Upper lobe of left lung (tissue), 6 donors: ENCODE data around the gene ITPRIP. TPM values are rescaled to one million over a fixed set of nuclear protein-coding genes. Genes with fewer than 3 reads are reported as not detected.

ENCODE experiments used
- ATAC-seq, 2 donors: fragments of 200-7000 bp; cut with Tn5 transposase; one replicate each; pipeline ENCODE4 v1.9.1; 2022; ENCODE audit warnings: mild to moderate bottlenecking in 2 of 2, moderate library complexity in 2 of 2; ENCODE audit not compliant: low FRiP score in 2 of 2
- DNase-seq, 2 donors: peaks; one replicate each; pipeline ENCODE4 v3.0.0-alpha.2; 2019 to 2020
- H3K27ac ChIP-seq, 4 donors: fragments of 200-600 bp; sonication (generic); one replicate each; pipeline ENCODE4 v1.5.1; 2016 to 2019
- H3K27me3 ChIP-seq, 4 donors: fragments of 200-600 bp; sonication (generic); one replicate each; pipeline ENCODE4 v1.5.1; 2017 to 2019
- H3K36me3 ChIP-seq, 4 donors: fragments of 200-600 bp; sonication (generic); one replicate each; pipeline ENCODE4 v1.5.1; 2016 to 2019
- H3K4me1 ChIP-seq, 4 donors: fragments of 200-600 bp; sonication (generic); one replicate each; pipeline ENCODE4 v1.5.1; 2018 to 2019
- H3K4me3 ChIP-seq, 4 donors: fragments of 200-600 bp; sonication (generic); one replicate each; pipeline ENCODE4 v1.5.1; 2017 to 2019; ENCODE audit warnings: mild to moderate bottlenecking in 2 of 4, moderate library complexity in 1 of 4
- H3K9me3 ChIP-seq, 4 donors: fragments of 200-600 bp; sonication (generic); one replicate each; pipeline ENCODE4 v1.5.1; 2018 to 2019
- EP300 ChIP-seq, 4 donors: sonication (generic); formaldehyde crosslinking; IDR thresholded peaks; one replicate each; pipeline ENCODE4 v1.5.1; 2017; ENCODE audit warnings: antibody characterized with exemption in 4 of 4, control low read depth in 2 of 4
- POLR2A ChIP-seq, 4 donors: fragments of 450-650 bp; IDR thresholded peaks; one replicate each; pipeline ENCODE4 v1.5.1; 2016 to 2017; ENCODE audit warnings: antibody characterized with exemption in 4 of 4, mild to moderate bottlenecking in 2 of 4
- POLR2AphosphoS5 ChIP-seq, 2 donors: sonication (generic); formaldehyde crosslinking; IDR thresholded peaks; one replicate each; pipeline ENCODE4 v1.5.1; 2017; ENCODE audit warnings: antibody characterized with exemption in 2 of 2
- WGBS, 2 donors: methylation state at CpG; one replicate each; pipeline ENCODE4 v1.1.5; 2017 to 2018; 5-methylcytosine and 5-hydroxymethylcytosine counted together
- total RNA-seq, 6 donors: library from RNA; depleted of rRNA in 4 of 6; stranded (reverse); fragments of >200 nt in 4 of 6; gene quantifications; one replicate each; pipeline versions ENCODE4 v1.1.0 to v1.2.1, GENCODE V29; 2016 to 2021
- TF ChIP-seq, protein P1 (sequence below), 6 experiments: fragments of 450-650 bp in 4 of 6; fragments of 200-600 bp in 2 of 6; sonication (generic) in 2 of 6; IDR thresholded peaks; one replicate each; pipeline ENCODE4 v1.5.1; 2016 to 2019; ENCODE audit warnings: antibody characterized with exemption in 6 of 6
- donor health status: DM: no; HTN: no; CAD: no; lungs with moderate emphysema.
- donor health status: DM: no; HTN: yes; CAD: no; lungs with severe emphysema.

The ITPRIP gene
- total RNA-seq, 6 donors from 2014 or later = 28.3 to 86.2 (median 34.4) TPM

DNA sequence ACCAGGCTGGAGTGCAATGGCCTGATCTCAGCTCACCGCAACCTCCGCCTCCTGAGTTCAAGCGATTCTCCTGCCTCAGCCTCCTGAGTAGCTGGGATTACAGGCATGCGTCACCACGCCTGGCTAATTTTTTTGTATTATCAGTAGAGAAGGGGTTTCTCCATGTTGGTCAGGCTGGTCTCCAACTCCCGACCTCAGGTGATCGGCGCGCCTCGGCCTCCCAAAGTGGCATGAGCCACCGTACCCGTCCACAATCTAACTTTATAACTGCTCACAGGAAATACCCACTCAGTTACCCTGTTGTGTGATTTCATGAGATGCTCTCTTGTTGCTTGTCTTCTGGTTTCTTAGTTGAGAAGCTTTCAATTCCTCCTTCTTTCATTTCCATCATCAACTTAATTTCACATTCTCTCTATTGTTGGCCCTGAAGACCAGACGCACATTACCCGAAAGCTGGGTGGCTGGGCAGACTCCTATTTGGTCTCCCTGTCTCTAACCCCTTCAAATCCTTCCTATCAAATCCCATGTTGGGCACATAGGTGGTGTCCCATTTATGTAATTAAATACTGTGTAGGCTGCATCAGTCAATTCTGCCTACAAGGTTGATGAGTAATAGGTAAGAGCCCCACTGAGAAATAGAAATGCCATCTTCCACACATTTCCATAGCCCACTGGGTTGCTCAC lies 70.4 kb downstream of the ITPRIP start:
- WGBS, 2 donors = 86 to 91% methylated on average over 14 of the region's 14 CpGs
- Histone ChIP-seq H3K36me3 (peaks cover 14 to 53% (median 37%) of the 10 kb centered on the region in 4 donors), H3K9me3 (no peaks in the 10 kb centered on the region), H3K27ac (peak overlapping the region; percentile 86 to 94 (median 90)), H3K4me1 (peaks cover 8 to 16% (median 12%) of the 10 kb centered on the region in 4 donors), H3K4me3 (peak overlapping the region; percentile 71 to 84 (median 80)), H3K27me3 (no peaks in the 10 kb centered on the region)
- TF ChIP-seq, protein P1, sequence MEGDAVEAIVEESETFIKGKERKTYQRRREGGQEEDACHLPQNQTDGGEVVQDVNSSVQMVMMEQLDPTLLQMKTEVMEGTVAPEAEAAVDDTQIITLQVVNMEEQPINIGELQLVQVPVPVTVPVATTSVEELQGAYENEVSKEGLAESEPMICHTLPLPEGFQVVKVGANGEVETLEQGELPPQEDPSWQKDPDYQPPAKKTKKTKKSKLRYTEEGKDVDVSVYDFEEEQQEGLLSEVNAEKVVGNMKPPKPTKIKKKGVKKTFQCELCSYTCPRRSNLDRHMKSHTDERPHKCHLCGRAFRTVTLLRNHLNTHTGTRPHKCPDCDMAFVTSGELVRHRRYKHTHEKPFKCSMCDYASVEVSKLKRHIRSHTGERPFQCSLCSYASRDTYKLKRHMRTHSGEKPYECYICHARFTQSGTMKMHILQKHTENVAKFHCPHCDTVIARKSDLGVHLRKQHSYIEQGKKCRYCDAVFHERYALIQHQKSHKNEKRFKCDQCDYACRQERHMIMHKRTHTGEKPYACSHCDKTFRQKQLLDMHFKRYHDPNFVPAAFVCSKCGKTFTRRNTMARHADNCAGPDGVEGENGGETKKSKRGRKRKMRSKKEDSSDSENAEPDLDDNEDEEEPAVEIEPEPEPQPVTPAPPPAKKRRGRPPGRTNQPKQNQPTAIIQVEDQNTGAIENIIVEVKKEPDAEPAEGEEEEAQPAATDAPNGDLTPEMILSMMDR (IDR thresholded peaks at IDR 0.05) = no peak
- TF ChIP-seq EP300 (IDR thresholded peaks at IDR 0.05) (no peak), POLR2AphosphoS5 (IDR thresholded peaks at IDR 0.05) (no peak), POLR2A (IDR thresholded peaks at IDR 0.05) (no peak)
- DNase-seq (peak in 1 of 2 donors; percentile 62), ATAC-seq (no peak)

DNA sequence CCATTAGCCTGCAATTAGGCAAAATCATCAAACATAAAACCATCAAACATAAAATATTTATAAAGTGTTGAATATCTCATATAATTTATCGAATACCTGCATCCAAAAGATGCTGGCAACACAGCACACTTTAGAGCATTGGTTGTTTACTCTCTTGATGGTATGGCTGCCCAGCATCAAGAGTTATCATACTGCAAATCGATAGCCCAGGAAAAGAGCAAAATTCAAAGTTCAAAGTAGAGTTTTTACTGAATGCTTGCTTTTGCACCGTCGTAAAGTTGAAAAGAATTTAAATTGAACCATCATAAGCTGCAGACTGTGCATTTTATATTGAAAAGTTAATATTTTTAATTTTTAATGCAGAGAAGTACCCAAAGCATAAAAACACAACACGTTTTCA lies 73.5 kb downstream of the ITPRIP start:
- peaks cover 26 to 43% (median 31%) of the 10 kb centered on the region in 4 donors for H3K4me1 ChIP-seq
- WGBS, 2 donors = 89 to 96% methylated on average over 5 of the region's 5 CpGs

DNA sequence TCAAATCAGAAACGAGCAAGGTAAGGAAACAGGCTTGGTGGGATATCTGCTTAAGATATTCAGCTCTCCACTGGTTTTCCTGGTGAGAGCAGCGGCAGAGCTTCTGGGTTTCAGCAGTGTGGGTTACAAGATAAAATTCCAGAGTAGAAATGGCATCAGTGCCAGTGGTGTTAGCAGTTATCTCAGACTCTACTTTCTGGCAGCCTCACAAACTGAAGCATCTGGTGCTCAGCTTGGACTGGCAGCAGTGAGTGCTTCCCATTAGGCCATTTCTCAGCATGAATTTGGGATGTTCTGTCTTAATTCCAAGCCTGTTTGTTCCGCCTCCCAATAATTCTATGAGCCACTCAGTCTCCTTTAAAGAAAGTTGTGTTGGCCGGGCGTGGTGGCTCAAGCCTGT lies 76.2 kb downstream of the ITPRIP start:
- Histone ChIP-seq H3K27ac (peak overlapping the region in 3 of 4 donors; percentile 13 to 73 (median 64)), H3K9me3 (no peaks in the 10 kb centered on the region), H3K36me3 (peaks cover 32 to 97% (median 69%) of the 10 kb centered on the region in 4 donors), H3K4me1 (peaks cover 39 to 52% (median 43%) of the 10 kb centered on the region in 4 donors), H3K27me3 (no peaks in the 10 kb centered on the region), H3K4me3 (no peak overlapping the region)
- ATAC-seq (no peak), DNase-seq (no peak)
- 86 to 90% methylated on average over 5 of the region's 5 CpGs for WGBS, 2 donors
- TF ChIP-seq, protein P1 (IDR thresholded peaks at IDR 0.05) = no peak
- TF ChIP-seq POLR2AphosphoS5 (IDR thresholded peaks at IDR 0.05) (no peak), POLR2A (IDR thresholded peaks at IDR 0.05) (no peak), EP300 (IDR thresholded peaks at IDR 0.05) (no peak)

More for the DNA sequence above, 73.5 kb downstream of the ITPRIP start:
- no peak overlapping the region for H3K27ac ChIP-seq
- DNase-seq (no peak), ATAC-seq (no peak)
- no peaks in the 10 kb centered on the region for H3K9me3 ChIP-seq
- H3K27me3 ChIP-seq = no peaks in the 10 kb centered on the region
- no peak overlapping the region for H3K4me3 ChIP-seq
- TF ChIP-seq POLR2A (IDR thresholded peaks at IDR 0.05) (no peak), POLR2AphosphoS5 (IDR thresholded peaks at IDR 0.05) (no peak), EP300 (IDR thresholded peaks at IDR 0.05) (no peak)
- TF ChIP-seq, protein P1 (IDR thresholded peaks at IDR 0.05) = no peak
- H3K36me3 ChIP-seq = peaks cover 28 to 83% (median 60%) of the 10 kb centered on the region in 4 donors

DNA sequence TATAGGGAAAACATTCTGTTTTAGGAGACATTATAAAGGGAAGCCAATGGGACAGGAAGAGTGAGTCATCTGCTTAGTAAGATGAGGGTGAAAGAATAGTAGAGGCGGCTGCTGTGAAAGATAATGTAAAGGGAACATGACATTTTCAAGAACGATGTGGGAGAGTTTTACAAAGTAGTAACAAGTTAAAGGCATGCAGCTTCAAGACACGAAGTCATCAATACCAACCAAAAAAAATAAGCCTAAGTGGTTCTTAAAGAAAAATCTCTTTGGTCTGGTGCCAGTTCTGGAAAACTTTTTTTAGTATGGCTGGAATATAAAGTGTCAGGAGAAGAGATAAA lies 77.5 kb downstream of the ITPRIP start:
- Histone ChIP-seq H3K27ac (peak overlapping the region; percentile 16 to 73 (median 66)), H3K36me3 (peaks cover 28 to 85% (median 57%) of the 10 kb centered on the region in 4 donors), H3K9me3 (no peaks in the 10 kb centered on the region), H3K4me3 (peak overlapping the region in 1 of 4 donors; percentile 7), H3K27me3 (no peaks in the 10 kb centered on the region), H3K4me1 (peaks cover 50 to 65% (median 54%) of the 10 kb centered on the region in 4 donors)
- 12 to 16% methylated on average over 3 of the region's 3 CpGs for WGBS, 2 donors
- ATAC-seq (peak in 1 of 2 donors; percentile 57), DNase-seq (no peak)
- TF ChIP-seq EP300 (IDR thresholded peaks at IDR 0.05) (no peak), POLR2A (IDR thresholded peaks at IDR 0.05) (no peak), POLR2AphosphoS5 (IDR thresholded peaks at IDR 0.05) (no peak)
- TF ChIP-seq, protein P1 (IDR thresholded peaks at IDR 0.05) = no peak
